ENCODE data around the gene TAF12. TPM values are rescaled to one million over a fixed set of nuclear protein-coding genes. Genes with fewer than 3 reads are reported as not detected.
"Not testable (repeated sequence)": the region's sequence is repeated elsewhere in the genome, so short reads cannot be mapped to it uniquely, and the experiment has no call there.

Gene TAF12
- total RNA-seq = 27.1 and 38.9 TPM in 2 replicates

GRCh38 chr1:28642847-28643635 is at the start of gene TAF12:
Gene TAF12, minus strand, starts transcription at chr1:28643067. Its CDS starts 20,986 bp downstream, at chr1:28622081.
- no peak for TF ChIP-seq CTCF (IDR thresholded peaks at IDR 0.05; ENCODE audit: insufficient read depth, low read depth, low read length)
- peak within 1 kb of the TSS; percentile 98 for H3K4me3 ChIP-seq (ENCODE audit: low read depth, low read length)
- DNase-seq (ENCODE audit: low read depth) = peak; percentile 96

- H3K4me3 ChIP-seq (ENCODE audit: low read depth, low read length); DNase-seq (ENCODE audit: low read depth): not testable (repeated sequence)
These were observed 48.8 kb upstream of the TAF12 start for GRCh38 chr1:28691627-28692026.

GRCh38 chr1:28684937-28685336 is 42.1 kb upstream of the TAF12 start:
- no peak overlapping the region for H3K4me3 ChIP-seq (ENCODE audit: low read depth, low read length)
- no peak for TF ChIP-seq CTCF (IDR thresholded peaks at IDR 0.05; ENCODE audit: insufficient read depth, low read depth, low read length)
- no peak for DNase-seq (ENCODE audit: low read depth)

- H3K4me3 ChIP-seq (ENCODE audit: low read depth, low read length) = no peak overlapping the region
- DNase-seq (ENCODE audit: low read depth) = no peak
- no peak for TF ChIP-seq CTCF (IDR thresholded peaks at IDR 0.05; ENCODE audit: insufficient read depth, low read depth, low read length)
These were observed 40.0 kb upstream of the TAF12 start for GRCh38 chr1:28682840-28683239.

- TF ChIP-seq CTCF (IDR thresholded peaks at IDR 0.05; ENCODE audit: insufficient read depth, low read depth, low read length) = no peak
- no peak overlapping the region for H3K4me3 ChIP-seq (ENCODE audit: low read depth, low read length)
- DNase-seq (ENCODE audit: low read depth) = peak; percentile 48
These were observed 37.3 kb upstream of the TAF12 start for GRCh38 chr1:28680151-28680550.

GRCh38 chr1:28675924-28676257 is 33.0 kb upstream of the TAF12 start:
- no peak overlapping the region for H3K4me3 ChIP-seq (ENCODE audit: low read depth, low read length)
- DNase-seq (ENCODE audit: low read depth) = no peak
- TF ChIP-seq CTCF (IDR thresholded peaks at IDR 0.05; ENCODE audit: insufficient read depth, low read depth, low read length) = no peak

- not testable (repeated sequence) for H3K4me3 ChIP-seq (ENCODE audit: low read depth, low read length); DNase-seq (ENCODE audit: low read depth)
These were observed 30.1 kb upstream of the TAF12 start for GRCh38 chr1:28672971-28673370.

- TF ChIP-seq CTCF (IDR thresholded peaks at IDR 0.05; ENCODE audit: insufficient read depth, low read depth, low read length) = no peak
- no peak for DNase-seq (ENCODE audit: low read depth)
- H3K4me3 ChIP-seq (ENCODE audit: low read depth, low read length) = no peak overlapping the region
These were observed 28.4 kb upstream of the TAF12 start for GRCh38 chr1:28671254-28671780.

Measured in fibroblast of villous mesenchyme (primary cell).